ENCODE results near the gene ST6GALNAC4. TPM values are rescaled to one million over a fixed set of nuclear protein-coding genes. Genes with fewer than 3 reads are reported as not detected.

ST6GALNAC4 gene
- total and polyA plus RNA-seq, 10 of the 15 experiments (the other 5 are each of a cell fraction or from before 2014, with no cell fraction given), result 4.2 to 63.2 (median 35.2) TPM

GRCh38 chr9:127937388-127938297, 20.8 kb upstream of the ST6GALNAC4 start, which contains the start of gene DPM2 (continued):
- TF ChIP-seq ZBTB11 (CRISPR knock-in tag; IDR thresholded peaks at IDR 0.05), result 0 out of 2 replicates have a peak, but pooled peaks have one; percentile 20
- 0 out of 4 replicates have a peak, but pooled peaks of 1 of the 2 experiments have one; percentile 1 for TF ChIP-seq SRF (IDR thresholded peaks at IDR 0.05; ENCODE audit: low read depth in 2 of 2, low read length in 2 of 2)
- TF ChIP-seq IRF5 (IDR thresholded peaks at IDR 0.05; ENCODE audit: borderline replicate concordance), result no peak
- peak; percentile 25; the same call in 1 of the 2 replicates for TF ChIP-seq BACH1 (IDR thresholded peaks at IDR 0.05; ENCODE audit: borderline replicate concordance)
- TF ChIP-seq JUND (IDR thresholded peaks at IDR 0.05; ENCODE audit: low read depth, low read length), result no peak
- TF ChIP-seq STAT1 (conservative IDR thresholded peaks at IDR 0.05), result no peak
- TF ChIP-seq HSF1 (IDR thresholded peaks at IDR 0.05; ENCODE audit: low read depth, low read length), result no peak
- TF ChIP-seq USF2 (IDR thresholded peaks at IDR 0.05; ENCODE audit: borderline replicate concordance, low read depth, low read length), result no peak
- TF ChIP-seq PAX5 (IDR thresholded peaks at IDR 0.05; ENCODE audit: borderline replicate concordance, low read depth, low read length), result peak; percentile 83
- TF ChIP-seq RAD51 (IDR thresholded peaks at IDR 0.05), result no peak
- no peak for TF ChIP-seq SUZ12 (IDR thresholded peaks at IDR 0.05; ENCODE audit: unreplicated experiment)
- peak; percentile 59 for TF ChIP-seq E4F1 (IDR thresholded peaks at IDR 0.05; ENCODE audit: borderline replicate concordance, partially characterized antibody)
- TF ChIP-seq FOS (IDR thresholded peaks at IDR 0.05; ENCODE audit: borderline replicate concordance, extremely low read depth, insufficient read length), result no peak
- TF ChIP-seq LARP7 (IDR thresholded peaks at IDR 0.05), result peak; percentile 47
- TF ChIP-seq EGR1 (IDR thresholded peaks at IDR 0.05; ENCODE audit: borderline replicate concordance in 1 of 2, low read depth in 2 of 2, low read length in 2 of 2), result peak in 1 of 2 experiments; percentile 16; a peak in 1 of 3 replicates
- no peak for TF ChIP-seq RFX5 (IDR thresholded peaks at IDR 0.05; ENCODE audit: low read depth, low read length)
- peak; percentile 5; the same call in 1 of the 2 replicates for TF ChIP-seq MTA3 (IDR thresholded peaks at IDR 0.05; ENCODE audit: borderline replicate concordance, low read length)
